Activated CD4-positive, alpha-beta T cell treated with anti-CD3 and anti-CD28 coated beads, Interleukin-2, amount 50 U/mL, for 24 hours (primary cell): Measurements from ENCODE around the gene MYO6.
"Not testable (repeated sequence)": the region's sequence is repeated elsewhere in the genome, so short reads cannot be mapped to it uniquely, and the experiment has no call there.

Source experiments
- DNase-seq, 2 donors: peaks; one replicate each; pipeline ENCODE4 v3.0.0-alpha.2; 2020; ENCODE audit warnings: low read depth in 1 of 2, low spot score in 1 of 2

The MYO6 gene

DNA sequence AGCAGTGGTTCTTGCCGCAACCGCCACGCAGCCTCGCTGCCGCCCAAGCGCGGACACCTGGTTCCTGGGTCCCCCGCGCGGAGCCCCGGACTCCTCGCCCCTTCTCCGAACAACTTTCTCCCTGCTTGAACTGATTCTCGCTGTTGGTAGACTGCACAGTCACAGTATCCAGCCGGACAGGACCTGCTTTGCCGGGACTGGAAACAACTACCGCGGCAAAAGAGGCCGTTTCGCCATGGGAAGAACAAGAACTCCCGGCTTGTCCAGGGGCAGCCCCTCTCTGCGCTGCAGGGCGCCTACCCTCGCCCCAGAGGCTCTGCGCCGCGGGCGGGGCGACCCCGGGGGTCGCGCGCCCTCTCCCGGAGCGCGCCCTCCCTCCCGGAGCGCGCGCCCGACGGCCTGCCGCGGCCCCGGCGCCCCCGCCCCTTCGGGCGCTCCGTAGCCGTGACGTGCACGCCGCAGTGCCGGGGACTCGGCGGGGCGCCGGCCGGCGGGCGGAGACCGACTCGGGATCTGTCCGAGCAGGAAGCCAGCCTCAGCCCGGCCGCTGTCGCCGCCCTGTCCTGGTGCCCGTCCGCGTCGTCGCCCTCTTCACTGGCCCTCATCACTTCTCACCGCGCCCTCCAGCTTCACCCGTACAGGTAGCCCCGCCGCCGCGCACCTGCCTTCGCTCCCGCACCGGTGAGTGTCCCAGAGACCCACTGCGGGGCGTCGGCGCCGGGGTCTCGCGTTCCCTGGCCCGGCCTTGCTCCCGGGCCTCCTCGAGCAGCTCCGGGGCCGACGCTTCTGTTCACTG lies at the start of gene MYO6:
Gene MYO6 (plus strand): TSS at position 497 of the 796 bp plus-strand sequence. CDS start 68,309 bp downstream, outside the sequence.
- DNase-seq, result no peak

DNA sequence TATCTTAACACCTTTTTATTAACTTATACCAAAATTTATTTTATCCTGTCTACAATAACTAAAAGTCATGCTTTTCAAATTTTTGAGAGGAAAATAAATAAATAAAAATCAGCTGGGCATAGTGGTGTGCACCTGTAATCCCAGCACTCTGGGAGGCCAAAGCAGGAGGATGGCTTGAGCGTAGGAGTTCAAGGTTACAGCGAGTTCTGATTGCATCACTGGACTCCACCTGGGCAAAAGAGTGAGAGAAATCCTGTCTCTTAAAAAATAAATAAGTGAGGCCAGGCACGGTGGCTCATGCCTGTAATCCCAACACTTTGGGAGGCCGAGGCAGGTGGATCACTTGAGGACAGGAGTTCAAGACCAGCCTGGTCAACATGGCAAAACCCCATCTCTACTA lies 40.7 kb upstream of the MYO6 start:
- DNase-seq, result not testable (repeated sequence)

DNA sequence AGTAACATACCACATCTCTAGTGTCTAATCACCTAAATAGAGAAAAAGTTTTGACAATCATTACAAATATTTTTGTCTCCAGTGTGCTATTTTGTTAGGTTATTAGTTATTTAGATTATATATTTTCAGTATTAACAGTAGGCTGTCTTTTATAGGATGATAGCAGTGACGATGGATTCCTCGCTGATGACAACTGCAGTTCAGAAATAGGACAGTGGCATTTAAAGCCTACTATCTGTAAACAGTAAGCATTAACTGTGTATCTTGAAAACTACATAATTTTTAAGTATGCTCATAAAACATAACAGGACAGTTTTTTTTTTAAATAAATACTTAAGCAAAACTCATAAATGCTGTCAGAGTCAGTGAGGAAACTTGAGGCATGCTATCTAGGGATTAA lies 37.9 kb upstream of the MYO6 start:
- DNase-seq, result no peak

DNA sequence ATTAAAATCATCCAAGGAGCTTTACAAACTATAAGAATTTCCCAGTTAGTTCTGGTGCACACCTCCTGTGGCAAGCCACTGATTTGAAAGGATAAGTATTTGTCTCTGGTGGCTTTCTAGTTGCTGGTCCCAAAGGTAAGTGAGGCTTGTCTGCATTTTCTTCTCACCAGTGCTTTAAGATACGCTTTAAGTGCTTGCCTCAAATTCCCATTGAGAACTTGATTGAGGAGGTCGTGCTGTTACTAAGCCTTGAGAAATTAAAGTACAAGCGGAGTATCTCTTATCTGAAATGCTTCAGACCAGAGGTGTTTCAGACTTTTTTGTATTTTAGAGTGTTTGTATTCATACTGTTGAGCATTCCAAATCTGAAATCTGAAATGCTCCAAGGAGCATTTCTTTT lies 29.9 kb upstream of the MYO6 start:
- DNase-seq, result no peak

DNA sequence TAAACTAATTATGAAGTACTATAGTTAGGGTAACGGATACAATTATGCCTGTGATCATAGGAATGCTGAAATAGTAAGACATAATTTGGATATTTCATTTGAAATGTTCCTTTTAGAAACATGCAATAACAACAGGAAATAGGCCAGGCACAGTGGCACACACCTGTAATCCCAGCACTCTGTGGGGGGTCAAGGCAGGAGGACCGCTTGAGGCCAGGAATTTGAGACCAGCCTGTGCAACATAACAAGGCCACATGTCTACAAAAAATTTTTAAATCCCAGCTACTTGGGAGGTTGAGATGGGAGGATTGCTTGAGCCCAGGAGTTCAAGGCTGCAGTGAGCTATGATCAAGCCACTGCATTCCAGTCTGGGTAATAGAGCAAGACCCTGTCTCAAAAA lies 25.7 kb upstream of the MYO6 start:
- DNase-seq, result no peak

DNA sequence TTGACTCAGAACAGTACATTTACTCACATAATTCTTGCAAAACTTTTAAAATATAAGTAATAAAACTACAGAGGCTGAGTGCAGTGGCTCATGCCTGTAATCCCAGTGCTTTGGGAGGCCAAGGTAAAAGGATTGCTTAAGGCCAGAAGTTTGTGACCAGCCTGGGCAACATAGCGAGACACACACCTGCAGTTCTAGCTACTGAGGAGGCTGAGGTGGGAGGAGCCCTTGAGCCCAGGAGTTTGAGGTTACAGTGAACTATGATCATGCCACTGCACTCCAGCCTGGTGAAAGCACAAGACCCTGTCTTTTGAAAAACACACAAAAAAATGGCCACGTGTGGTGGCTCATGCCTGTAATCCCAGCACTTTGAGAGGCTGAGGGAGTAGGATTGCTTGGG lies 21.8 kb upstream of the MYO6 start:
- no peak for DNase-seq

DNA sequence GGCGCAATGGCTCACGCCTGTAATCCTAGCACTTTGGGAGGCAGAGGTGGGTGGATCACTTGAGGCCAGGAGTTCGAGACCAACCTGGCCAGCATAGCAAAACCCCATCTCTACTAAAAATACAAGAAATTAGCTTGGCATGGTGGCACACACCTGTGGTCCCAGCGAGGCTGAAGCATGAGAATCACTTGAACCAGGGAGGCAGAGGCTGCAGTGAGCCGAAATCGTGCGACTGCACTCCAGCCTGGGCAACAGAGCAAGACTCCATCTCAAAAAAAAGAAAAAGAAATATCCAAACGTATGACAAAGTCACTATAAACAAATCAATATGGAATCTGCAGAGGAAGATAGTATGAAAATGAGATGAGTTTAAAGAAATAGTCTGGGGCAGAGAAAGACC lies 18.0 kb upstream of the MYO6 start:
- DNase-seq, result not testable (repeated sequence)

DNA sequence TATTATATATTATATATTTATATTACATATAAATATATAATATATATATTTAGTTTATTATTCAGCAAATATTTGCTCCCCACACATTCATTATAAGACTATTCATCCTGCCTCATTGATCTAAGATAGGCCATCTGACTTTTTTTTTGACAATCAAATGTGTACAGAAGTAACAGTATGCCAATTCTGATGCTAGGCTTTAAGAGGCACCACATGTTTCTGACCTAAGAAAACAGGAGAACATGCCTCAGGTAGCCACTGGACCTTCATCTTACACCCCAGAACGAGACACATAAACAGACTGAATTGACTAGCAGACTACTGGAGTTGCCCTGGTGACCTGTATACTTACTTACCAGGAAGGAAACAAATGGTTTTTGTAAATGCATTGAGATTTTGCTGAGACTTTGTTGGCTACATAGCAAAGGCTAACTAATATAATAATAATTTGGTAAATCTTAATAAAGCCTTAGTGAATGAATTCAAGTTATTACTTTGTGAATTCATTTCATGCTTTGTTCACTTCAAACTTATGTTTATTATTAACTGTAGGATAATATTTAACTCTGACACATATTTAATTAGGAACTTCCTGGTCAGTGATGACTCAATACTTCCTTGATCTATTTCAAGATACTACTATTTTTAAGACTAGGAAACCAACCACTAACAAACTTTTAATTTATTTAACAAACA lies 13.4 kb upstream of the MYO6 start:
- DNase-seq, result no peak

DNA sequence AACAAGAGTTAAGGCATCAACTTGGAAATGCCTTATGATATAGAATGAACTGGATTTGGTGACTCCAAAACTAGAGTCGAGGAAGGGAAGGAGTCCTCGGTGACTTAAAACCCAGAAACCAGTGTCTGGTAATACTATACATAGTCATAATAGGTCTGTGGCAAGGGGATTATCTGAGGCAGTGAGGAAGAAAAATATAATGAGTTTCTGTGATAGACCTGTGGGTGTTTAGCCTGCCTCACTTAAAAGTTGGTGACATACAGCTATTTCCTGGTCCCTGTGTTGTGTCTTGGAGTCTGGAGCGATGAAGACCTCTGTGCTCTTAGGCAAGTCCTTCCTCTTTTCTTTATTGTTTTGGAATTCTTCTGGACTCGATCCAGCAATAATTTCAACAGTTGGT lies 5.1 kb upstream of the MYO6 start:
- no peak for DNase-seq

DNA sequence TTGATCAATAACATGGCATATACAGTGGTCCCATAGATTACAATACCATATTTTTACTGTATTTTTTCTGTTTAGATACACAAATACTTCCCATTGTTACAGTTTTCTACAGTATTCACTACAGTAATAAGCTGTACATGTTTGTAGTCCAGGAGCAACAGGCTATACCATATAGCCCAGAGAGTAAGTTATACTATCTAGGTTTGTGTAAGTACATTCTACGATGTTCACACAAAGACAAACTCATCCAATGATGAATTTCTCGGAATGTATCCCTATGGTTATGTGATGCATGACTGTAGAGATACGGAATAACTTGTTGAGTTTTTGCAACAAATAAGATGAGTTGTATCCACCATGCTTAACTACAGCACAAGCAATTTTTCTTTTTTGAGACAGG lies 3.6 kb upstream of the MYO6 start:
- DNase-seq, result no peak

DNA sequence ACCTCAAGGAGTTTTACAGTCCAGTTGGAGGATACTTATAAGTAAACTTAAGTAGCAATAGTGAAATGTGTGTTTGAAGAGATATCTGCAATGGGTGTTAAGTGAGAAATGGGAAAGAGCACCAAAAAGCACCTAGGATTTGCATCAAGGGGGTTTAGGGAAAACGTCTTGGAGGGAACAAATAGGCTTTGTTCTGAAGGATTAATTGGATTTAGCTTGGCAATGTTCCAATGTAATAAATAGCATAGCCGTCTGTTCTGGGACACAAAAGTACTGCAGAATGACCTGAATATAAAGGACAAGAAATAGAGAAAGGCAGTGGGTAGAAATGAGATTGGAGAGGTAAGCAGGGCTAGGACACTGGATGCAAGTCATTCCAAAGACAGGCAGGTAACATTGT lies 2.8 kb upstream of the MYO6 start:
- DNase-seq, result no peak

DNA sequence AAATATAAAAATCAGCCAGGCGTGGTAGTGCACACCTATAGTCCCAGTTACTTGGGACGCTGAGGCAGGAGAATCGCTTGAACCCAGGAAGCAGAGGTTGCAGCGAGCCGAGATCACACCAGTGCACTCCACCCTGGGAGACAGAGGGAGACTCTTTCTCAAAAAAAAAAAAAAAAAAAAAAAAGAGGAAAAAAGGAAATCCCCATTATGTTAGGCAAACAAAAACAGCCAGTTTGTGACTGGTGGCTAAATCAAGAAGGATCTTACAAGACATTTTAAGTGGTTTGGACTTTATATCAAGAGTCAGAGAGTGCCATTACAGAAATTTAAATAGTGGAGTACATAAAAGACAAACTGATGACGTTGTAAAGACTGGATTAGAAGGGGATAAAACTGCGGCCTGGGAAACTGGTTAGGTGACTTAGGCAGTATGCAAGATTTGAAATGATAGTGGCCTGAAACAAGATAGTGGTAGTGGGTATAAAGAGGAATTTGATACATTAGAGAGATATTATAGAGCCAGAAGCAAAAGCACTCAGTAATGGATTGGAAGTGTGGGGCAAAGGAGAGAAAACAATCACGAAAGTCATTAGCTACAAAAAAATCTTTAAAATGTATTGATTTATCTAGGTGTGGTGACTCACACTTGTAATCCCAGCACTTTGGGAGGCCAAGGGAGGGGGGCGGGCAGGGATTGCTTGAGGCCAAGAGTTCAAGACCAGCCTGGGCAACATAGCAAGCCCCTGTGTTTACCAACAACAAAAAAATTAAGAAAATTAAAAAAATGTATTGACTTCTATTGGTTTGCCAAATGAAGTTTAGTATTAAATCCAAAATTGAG lies 1.7 kb upstream of the MYO6 start:
- no peak for DNase-seq

DNA sequence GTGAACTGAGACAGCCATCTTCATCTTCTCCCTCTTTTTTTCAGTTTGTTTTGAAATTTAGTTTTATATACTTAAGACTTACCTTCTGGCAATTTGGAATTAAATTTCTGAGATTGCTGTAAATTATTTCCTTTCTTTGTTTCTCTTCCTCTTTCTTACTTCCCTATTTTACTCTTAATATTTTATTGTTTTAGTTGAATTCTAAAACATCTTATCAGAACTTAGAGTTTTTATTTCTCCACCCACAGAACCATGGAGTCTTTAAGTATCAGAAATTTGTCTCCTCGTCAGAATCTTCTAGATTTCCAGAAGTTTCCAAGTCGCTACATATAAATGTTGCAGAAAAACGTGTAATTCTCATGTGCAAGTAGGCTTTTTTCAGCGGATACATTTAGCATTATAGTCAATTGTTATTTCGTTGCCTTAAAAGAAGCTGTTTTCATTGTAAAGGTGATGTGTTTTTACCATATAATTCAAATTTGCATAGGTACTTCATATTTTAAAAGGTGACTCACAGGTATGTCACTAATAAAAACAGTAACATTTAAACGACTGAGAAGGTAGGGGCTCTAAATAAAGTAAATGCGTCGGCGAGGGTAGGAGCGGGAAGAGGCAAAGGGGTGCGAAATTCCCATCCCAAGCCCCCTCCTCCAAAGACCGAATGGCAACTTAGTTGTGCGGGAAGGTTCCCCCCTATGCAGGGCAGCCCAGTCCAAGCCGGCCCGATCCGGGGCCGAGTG lies 866 bp upstream of the MYO6 start:
- DNase-seq, result no peak

DNA sequence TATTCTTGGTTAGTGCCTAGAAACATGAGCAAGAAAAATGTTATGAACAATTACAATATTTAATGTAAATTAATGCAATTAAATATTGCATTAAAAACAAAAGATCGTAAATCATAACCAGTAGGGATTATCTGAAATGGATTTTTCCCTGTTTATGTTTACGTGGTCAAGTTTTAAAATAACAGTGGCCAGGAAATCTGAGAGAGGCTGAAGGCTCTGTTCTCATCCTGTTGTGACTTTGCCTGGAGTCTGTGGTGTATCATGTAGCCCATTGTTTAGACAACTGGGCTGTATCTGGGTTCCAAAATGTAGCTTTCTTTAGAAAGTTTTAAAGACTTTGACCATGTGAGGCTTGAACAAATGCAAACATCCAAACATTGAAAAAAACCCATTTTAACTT lies 2.4 kb downstream of the MYO6 start:
- no peak for DNase-seq

DNA sequence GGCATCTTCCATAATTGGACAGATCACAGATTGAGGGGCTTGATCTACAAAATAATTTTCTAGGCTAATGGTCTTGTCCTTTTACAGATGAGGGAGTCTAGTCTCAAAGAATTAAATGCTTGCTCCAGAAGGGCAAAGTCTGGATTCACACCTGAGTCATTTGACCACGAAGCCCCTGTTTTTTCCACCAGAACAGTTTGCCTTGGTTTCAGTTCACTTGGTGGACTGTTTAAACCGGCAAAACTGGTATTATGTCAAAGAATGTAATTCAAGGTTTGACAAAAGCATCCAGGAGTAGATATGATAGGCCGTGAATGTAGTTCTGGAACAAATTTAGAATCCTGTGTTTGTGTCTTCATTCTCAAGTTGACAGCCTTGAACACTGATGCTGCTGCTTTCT lies 3.3 kb downstream of the MYO6 start:
- no peak for DNase-seq

DNA sequence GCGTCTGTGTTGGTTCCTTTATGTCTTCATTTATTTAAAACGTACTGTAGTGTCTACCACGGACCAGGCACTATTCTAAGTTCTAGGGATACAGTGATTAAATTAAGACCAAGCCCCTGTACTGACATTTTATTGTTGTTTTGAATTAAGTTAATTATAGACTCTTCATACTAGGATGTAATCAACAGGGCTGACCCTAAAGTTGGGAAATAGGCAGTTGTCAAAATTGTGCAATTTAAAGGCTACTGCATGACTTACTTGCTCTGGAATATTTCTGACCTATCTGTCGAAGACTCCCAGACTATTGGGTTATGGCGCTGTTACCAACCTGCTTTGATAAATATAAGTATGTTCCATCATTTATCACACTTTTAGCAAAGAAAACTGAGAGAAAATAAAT lies 6.7 kb downstream of the MYO6 start:
- DNase-seq, result no peak

DNA sequence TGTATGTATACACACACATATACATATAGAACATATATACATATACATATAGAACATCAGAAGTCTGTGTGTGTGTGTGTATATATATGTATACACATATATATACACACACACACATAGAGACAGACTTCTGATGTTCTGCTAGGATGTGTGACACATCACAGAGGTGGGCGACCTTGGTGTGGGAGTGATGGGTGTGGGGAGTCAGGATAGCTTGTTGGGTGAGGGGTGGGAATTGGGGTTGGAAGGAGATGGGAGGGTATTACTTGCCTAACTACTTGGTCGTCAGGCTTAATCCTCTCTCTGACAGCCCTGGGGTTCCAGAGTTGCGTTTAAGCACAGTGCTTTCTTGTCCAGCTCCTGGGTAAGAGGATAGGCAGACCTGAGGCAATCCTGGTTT lies 8.3 kb downstream of the MYO6 start:
- DNase-seq, result no peak

DNA sequence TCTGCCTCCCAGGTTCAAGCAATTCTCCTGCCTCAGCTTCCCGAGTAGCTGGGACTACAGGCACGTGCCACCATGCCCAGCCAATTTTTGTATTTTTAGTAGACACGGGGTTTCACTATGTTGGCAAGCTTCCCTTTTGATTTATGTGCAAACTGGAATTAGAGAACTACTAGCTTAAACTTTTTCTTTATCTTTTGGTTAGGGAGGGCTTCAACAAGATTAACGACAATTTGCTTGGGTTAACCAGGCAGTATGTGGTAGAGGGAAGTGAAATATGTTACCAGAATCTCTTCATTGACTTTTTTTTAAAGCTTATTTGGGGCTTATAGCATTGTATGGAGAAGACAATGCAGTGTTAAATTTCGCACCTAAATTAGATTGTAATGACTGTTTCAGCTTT lies 9.0 kb downstream of the MYO6 start:
- DNase-seq, result no peak

DNA sequence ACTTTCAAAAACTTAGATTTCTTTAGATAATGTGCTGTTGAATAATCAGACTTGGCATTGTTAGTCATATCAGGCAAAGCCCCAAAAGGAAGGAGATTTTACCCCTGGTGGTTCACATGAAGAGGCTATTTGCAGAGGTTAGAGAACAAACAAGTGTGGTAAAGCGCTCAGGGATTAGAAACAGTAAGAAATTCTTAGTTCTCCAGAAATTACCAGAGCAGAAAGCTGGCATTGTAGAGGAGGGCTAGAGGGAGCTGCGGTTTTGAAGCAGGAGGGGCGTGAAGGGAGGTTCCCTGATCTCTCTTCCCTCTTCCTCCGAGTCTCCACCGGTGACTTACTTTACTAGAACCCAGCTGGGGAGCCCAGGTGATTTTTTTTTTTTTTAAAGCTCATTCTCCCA lies 10.2 kb downstream of the MYO6 start:
- DNase-seq, result no peak

DNA sequence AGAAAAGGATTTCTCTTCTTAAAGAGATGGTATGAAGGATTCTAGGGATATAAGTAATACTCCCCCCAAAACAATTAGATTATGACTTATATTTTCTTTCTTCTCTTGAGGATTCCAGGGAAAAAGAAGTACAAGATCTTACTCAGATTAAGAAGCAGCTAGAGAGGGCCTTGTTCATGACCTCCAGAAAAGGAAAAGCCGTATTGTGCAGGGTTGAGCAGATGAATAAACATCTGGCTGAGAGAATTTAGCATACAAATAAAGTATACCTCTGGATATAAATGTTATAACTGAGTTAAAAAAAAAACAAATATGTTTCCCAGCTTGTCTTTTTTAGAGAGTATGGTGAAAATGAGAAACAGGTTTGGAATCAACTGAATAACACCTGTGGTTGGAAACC lies 11.3 kb downstream of the MYO6 start:
- DNase-seq, result no peak

DNA sequence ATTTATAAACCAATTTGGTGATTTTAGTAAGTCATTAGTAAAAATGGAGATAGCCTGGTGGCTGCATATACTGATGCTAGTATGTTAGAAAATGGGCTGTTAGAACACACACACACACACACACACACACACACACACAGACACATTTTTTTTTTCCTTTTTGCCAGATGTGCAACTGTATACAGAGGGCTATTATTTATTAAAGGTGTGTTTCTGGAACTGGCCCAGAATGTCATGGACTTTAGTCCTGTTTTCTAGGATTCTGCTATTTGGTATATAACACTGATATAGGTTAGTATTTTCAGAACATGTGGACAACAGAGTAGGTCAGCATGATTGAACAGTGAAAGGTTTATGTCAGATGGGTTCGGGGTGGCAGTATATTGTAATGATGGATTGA lies 12.4 kb downstream of the MYO6 start:
- no peak for DNase-seq
